SIG-M5 treated with dmso at 0.1 percent for 504 hours (cell line): Measurements from ENCODE around the gene KCNMB3.
"Not testable (repeated sequence)": the region's sequence is repeated elsewhere in the genome, so short reads cannot be mapped to it uniquely, and the experiment has no call there.

Experiments
- DNase-seq: peaks from one replicate; lab custom pipeline; 2025; ENCODE audit not compliant: unreplicated experiment; lab: John Stamatoyannopoulos, UW

The KCNMB3 gene

DNA sequence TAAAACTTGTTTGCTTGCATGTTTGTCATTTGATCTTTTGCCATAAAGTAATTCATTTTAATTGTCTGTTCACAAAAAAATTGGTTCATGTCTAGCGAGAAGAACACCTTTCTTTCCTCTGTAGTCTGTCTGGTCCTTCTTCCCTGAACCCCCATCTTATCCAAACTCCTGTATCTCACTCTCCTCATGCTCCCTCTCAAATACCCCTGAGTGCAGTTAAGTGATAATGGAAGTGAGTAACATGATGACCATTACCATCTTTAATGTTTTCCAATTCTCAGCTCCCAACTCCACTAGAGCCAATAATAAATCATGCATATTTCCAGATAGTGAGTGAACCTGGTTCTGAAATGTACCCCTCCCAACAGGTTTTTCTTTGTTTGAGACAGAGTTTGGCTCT lies 14.2 kb upstream of the KCNMB3 start:
- no peak for DNase-seq

DNA sequence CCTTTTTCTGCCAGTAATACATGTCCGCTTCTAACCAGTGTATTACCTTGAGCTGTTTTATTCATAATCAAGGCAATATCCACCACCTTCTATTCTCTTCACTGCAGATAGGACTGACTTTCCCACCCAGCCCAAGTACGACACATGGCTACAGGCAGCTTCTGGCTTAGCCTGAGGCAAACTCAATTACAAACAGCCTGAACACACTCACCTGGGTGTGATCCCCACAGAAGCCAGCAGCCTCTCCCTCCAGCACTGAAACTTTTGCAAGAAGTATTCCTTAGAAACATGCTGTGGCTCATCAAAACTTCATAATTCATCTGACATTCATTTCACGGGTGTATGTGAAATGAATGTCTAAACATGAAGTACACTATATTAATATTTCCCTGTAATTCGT lies 13.5 kb upstream of the KCNMB3 start:
- no peak for DNase-seq

DNA sequence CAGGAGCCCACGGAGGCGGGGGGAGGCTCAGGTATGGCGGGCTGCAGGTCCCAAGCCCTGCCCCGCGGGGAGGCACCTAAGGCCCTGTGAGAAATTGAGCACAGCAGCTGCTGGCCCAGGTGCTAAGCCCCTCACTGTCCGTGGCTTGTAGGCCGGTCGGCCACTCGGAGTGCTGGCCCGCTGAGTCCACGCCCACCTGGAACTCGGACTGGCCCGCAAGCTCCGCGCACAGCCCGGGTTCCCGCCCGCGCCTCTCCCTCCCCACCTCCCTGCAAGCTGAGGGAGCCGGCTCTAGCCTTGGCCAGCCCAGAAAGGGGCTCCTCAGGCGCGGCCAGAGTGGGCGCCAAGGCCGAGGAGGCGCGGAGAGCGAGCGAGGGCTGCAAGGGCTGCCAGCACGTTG lies 12.2 kb upstream of the KCNMB3 start:
- DNase-seq = no peak

GRCh38 chr3:179260949-179261765 lies 10.2 kb upstream of the KCNMB3 start:
- peak; percentile 13 for DNase-seq

GRCh38 chr3:179259959-179260756 lies 9.2 kb upstream of the KCNMB3 start:
- DNase-seq = not testable (repeated sequence)

DNA sequence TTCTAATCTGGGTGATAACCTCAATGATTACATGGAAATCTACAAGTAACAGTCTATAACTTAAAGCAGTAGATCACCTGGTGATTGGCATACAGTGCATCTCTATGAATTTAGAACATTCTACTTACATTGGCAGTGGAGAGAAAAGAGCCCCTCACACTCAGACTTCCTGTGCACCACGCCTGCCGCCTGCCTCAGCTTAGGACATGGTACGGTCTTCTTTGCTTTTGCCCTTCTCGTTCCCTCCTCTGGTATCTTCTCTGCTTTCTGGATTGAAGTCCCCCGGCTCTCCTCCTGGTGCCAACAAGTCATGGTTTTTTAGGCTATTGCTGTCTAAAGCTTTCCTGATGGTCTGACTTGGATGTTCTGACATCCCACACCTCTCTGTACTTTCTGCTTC lies 7.9 kb upstream of the KCNMB3 start:
- no peak for DNase-seq

DNA sequence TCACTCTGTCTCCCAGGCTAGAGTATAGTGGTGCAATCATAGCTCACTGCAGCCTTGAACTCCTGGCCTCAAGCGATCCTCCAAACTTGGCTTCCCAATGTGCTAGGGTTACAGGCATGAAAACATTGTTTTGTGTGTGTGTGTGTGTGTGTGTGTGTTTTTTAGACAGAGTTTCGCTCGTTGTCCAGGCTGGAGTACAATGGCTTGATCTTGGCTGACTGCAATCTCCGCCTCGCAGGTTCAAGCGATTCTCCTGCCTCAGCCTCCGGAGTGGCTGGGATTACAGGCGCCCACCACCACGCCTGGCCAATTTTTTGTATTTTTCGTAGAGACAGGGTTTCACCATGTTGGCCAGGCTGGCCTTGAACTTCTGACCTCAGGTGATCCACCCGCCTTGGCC lies 6.8 kb upstream of the KCNMB3 start:
- DNase-seq = not testable (repeated sequence)

DNA sequence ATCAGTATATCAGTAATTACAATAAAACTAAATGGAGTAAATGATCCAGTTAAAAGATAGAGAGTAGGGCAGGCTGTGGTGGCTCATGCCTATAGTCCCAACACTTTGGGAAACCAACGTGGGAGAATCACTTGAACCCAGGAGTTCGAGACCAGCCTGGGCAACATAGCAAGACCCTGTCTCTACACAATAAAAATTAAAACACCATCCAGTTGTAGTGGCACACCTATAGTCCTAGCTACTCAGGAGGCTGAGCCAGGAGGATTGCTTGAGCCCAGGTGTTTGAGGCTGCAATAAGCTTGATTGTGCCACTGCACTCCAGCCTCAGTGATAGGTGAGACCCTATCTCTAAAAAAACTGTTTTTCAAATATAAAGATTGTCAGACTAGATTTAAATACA lies 5.9 kb upstream of the KCNMB3 start:
- no peak for DNase-seq

- DNase-seq = peak; percentile 39
Measured at GRCh38 chr3:179247289-179248015, 3.5 kb downstream of the KCNMB3 start.

- DNase-seq = no peak
Measured at GRCh38 chr3:179244878-179245277, 6.0 kb downstream of the KCNMB3 start.

DNA sequence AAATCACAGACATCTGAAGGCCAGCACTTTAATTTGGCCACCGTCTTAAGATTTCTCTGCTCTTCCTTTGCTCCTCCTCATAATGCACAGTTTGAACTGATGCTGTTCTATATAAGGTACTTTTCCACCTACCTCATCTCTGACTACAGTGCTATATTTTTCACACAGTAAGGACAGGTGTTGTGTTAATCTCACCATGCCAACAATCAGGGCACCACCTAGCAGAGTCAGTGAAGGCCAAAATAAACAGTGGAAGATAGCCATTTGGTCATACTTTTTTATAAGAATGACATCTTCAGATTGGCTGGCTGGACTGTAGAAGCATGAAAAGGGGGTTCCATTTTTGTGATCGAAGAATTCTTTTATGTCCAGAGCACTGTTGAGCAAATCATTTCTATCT lies 8.1 kb downstream of the KCNMB3 start:
- DNase-seq = not testable (repeated sequence)

DNA sequence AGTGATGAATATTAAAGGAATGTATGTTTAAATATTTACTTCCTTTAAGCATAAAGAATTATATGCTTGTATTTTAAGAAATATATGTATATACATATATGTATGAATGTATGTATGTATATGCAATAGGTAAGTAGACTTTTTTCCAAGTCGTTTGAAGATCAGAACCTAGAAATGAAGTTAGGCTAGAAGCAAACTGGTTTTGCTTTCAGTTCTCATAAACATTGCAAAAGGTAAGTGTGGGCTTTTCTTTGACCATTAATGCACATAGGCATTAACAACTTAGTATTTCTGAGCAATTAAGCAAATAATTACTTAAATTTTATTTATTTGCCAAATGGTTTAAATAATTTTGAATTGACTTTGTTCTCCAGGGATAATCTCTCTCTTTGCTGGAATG lies 10.6 kb downstream of the KCNMB3 start:
- not testable (repeated sequence) for DNase-seq

DNA sequence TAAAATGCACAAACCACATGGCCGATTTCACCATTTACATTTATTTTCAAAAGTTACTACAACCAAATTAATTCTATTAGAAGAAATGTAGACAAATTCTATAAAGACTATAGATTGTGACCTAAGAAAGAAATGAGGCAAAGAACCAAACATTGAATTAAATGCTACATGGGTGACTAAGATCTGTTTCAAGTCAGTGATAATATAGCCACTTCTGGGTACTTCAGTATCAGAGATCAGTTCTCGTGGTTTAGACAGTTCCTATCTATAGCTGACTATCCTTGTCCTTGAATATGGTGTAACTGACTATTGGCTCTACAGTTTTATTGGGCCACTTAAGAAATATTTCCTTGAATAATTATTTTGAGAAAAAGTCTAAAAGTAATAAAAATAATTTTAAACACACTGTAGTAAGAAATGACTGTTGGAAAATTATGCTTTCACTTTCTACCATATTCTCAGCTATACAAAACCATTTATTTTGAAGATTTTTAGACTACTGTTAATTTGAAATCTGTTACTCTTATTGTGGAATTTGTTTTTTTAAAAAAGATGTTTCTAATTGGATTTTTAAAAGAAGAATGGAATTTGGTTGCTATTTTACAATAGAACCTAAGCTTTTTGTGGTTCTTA lies 14.1 kb downstream of the KCNMB3 start:
- DNase-seq = peak; percentile 27

GRCh38 chr3:179234199-179234598 lies 16.7 kb downstream of the KCNMB3 start:
- no peak for DNase-seq

DNA sequence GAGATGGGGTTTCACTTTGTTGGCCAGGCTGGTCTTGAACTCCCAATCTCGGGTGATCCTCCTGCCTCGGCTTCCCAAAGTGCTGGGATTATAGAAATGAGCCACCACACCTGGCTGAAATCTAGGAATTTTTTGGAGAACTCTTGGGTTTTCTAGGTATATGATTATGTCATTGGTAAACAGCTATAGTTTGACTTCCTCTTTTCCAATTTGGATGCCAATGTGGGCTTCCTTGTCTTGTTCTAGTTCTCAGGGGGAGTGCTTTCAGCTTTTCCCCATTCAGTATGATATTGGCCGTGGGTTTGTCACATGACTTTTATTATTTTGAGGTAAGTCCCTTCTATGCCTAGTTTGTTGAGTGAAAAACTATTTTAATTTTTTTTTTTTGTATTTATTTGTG lies 17.9 kb downstream of the KCNMB3 start:
- DNase-seq = peak; percentile 13

- no peak for DNase-seq
Measured at GRCh38 chr3:179229177-179229576, 21.7 kb downstream of the KCNMB3 start.

- no peak for DNase-seq
Measured at GRCh38 chr3:179227349-179227748, 23.6 kb downstream of the KCNMB3 start.

DNA sequence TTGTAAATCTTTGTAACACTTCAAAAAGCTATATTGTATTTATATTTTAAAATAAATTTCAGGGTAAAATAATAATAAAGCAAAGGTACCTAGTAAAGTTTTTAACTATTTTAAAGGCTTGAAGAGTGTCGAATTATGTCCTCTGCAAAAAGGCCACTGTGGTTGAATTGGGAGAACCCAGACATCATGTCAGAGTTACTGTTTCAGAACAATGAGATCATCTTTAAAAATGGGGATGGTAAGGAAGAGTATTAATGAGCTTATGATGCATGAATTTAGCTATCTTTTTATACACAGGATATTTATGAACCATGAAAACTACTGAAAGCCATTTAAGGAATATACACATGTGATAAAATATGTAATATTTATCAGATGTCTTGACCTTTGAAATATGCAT lies 26.3 kb downstream of the KCNMB3 start:
- DNase-seq = no peak

GRCh38 chr3:179223548-179223947 lies 27.4 kb downstream of the KCNMB3 start:
- no peak for DNase-seq

- not testable (repeated sequence) for DNase-seq
Measured at GRCh38 chr3:179218213-179218612, 32.7 kb downstream of the KCNMB3 start.

DNA sequence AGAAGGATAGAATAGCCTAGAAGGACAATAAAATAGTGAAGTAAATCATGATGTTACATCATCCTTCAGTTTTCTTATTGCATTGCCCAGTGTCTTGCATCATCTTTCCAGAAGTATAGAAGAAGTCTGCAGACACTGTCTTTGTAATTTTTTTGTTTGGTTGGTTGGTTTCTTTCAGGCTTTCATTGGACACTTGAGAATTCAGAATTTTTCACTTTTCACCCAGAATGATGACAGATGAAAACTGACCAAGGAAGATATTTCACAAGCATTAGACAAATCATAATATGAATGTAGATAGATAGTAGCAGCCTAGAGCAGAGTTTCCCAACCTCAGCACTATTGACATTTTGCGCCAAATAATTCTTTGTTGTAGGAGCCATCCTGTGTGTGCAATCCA lies 35.4 kb downstream of the KCNMB3 start:
- DNase-seq = not testable (repeated sequence)
